GM19193 (cell line): ENCODE results near the gene SLC23A3.

ENCODE experiments used
- POLR2A ChIP-seq: IDR thresholded peaks from 4 replicates; pipeline ENCODE4 v1.6.1; 2011; ENCODE audit not compliant: insufficient read depth, insufficient read length; ENCODE audit errors: extremely low read depth

Gene SLC23A3

DNA sequence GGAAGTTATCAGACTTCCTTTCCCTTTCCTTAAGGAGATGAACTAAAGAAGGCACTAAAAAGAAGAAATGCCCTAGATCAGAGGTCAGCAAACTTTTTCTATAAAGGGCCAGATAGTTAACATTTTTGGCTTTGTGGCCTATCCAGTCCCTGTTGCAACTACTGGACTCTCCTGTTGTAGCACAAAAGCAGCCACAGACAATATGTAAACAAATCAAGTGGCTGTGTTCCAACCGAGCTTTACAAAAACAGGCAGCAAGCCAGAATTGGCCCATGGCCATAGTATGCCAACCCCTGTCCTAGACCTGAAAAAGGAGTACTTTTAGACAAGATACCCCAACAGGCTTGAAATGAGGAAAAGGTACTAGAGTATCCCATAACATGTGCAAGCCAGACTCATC is 20.2 kb downstream of the SLC23A3 start:
- no peak for TF ChIP-seq POLR2A

DNA sequence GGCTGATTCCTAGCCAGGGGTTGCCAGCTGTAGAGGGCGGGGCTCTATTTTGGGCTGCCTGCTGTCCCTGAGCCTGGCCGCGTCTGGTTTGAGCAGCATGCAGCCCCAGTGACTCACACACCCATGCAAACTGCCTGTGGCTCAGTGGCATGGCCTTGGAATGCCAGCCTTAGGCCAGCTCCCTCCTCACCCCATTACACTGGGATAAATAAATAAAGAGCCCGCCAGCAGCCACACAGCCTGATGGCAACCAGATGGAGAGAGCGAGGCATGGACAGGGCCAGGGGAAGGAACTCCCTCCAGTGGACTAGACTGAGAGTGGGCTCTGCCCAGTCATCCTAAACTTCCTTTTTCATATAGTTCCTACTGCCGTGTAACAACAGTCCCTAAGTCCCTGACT is 27.5 kb downstream of the SLC23A3 start:
- TF ChIP-seq POLR2A = no peak

- TF ChIP-seq POLR2A = no peak
Measured at GRCh38 chr2:219140722-219141121, 29.1 kb downstream of the SLC23A3 start.

DNA sequence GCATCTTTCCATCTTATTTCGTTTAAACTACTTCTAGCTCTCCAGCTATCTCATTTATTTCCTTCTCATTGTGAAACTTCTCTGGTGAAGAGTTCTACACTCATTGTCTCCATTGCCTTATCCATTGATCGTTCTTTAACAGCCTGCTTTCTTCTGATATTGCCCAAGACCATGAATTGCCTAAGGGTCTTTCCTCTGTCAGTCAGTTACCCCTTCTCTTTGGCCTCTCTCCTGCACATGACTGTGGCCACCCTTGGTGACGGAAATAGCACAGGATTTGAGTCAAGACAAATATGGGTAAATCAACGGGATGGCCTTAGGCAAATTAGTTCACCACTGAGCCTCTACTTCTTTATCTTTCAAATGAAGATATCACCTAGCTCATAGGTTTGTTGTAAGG is 35.9 kb downstream of the SLC23A3 start:
- no peak for TF ChIP-seq POLR2A

GRCh38 chr2:219131744-219132143 is 38.1 kb downstream of the SLC23A3 start:
- TF ChIP-seq POLR2A = no peak

GRCh38 chr2:219131327-219131726 is 38.5 kb downstream of the SLC23A3 start:
- TF ChIP-seq POLR2A = no peak

GRCh38 chr2:219129589-219129988 is 40.2 kb downstream of the SLC23A3 start:
- TF ChIP-seq POLR2A = no peak

GRCh38 chr2:219128396-219128795 is 41.4 kb downstream of the SLC23A3 start:
- TF ChIP-seq POLR2A = no peak

DNA sequence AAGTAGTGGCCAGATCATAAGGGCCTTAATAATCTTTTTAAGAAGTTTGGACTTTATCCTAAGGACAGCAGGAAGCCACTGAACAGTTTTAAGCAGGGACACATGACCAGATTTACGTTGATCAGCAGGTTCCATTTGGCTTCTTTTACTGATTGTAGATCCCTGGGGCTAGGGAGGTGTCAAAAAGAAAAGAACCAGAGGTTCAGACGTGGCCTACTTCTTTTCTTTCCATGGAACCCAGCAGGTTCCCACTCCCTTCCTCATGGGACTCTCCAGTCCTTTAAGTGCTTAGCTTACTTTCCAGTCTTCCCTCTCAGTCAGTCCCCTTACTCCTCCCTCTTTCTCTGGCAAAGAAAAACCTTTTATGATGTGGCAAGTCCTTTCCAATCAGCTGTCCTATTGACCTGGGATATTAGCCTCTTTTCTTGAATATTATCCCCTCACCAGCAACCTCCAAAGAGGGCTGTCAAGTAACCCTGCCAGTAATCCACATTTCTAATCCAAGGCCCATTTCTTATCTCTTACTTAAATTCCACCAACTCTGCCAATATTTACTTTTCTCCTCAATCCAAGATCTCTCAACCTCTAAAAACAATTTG is 42.7 kb downstream of the SLC23A3 start:
- no peak for TF ChIP-seq POLR2A

DNA sequence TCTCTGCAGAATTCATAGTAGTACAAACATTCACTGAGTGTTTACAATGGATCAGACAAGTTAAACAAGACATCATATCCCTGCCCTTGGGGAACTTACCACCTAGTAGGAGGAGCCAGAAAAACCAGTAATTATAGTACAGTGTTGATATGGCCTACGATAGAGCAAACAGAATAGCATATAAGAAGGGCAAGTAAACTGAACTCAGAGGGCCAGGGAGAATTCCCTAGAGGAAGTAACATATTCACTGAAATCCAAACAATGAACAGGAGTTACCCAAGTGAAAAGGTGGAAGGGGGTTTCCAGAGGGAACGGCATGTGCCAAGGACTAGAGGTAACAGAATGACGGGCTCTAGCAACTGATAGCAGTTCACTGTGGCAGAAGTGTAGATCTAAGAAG is 43.3 kb downstream of the SLC23A3 start:
- no peak for TF ChIP-seq POLR2A

GRCh38 chr2:219125886-219126270 is 44.0 kb downstream of the SLC23A3 start:
- no peak for TF ChIP-seq POLR2A

DNA sequence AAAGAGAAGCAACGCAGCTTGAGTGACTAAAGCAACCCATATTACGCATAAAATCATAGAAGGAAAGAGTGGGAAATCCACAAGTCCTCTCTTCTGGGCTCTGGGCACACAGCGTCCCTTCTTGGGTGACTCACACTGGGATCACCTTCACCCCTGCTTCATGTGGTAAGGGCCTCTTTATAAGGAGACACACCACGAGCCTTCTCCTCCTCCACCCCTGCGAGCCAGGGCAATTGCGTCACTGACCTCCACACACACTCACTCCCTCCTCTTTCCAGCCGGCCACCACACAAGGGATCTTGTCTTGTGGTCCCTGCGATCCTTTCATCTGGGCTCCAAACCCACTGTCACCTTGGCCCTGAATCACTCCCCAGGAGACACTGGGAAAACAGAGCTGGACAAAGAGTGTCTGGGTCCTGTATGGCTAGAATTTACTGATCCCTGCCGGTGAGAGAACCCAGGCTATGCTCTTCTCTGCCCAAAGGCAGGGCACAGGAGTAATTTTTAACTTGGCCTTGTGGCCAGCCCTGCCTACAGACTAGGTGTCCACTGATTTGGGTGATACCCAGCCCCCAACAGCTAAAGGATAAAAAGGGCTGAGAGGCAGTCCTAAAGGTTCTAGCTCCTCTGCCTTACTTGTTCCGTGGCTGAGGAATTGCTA is 44.5 kb downstream of the SLC23A3 start:
- no peak for TF ChIP-seq POLR2A

DNA sequence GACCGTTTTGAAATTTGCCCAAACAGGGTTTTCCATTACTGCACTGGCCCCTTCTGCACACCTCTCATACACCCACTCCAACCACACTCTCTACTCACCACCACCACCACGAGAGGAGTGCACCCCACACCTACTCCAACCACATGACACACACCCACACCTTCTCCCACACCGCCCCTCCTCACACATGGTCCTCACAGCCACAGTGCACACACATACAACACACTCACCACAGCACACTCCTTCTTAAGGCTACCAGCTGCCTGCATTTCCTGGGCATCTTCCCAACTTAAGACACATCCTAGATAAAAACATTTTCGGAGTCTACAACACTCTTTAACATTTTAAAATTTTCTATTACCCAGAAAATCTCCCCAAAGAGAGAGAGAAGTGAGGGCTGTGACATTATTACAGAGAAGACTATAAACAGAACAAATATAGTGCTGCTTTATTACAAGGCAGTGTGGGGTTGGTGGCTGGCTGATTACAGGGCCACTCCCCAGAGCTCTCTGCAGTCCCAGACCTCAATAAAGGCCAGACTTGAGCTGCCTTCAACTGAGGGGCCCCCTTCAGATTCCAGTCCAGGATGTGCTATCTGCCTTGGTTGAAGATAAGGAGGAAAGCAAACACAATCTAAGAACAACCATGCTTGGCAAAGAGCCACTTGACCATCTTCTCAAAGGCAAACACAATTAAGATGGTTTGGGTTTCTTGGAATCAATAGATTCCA is 45.3 kb downstream of the SLC23A3 start:
- no peak for TF ChIP-seq POLR2A

DNA sequence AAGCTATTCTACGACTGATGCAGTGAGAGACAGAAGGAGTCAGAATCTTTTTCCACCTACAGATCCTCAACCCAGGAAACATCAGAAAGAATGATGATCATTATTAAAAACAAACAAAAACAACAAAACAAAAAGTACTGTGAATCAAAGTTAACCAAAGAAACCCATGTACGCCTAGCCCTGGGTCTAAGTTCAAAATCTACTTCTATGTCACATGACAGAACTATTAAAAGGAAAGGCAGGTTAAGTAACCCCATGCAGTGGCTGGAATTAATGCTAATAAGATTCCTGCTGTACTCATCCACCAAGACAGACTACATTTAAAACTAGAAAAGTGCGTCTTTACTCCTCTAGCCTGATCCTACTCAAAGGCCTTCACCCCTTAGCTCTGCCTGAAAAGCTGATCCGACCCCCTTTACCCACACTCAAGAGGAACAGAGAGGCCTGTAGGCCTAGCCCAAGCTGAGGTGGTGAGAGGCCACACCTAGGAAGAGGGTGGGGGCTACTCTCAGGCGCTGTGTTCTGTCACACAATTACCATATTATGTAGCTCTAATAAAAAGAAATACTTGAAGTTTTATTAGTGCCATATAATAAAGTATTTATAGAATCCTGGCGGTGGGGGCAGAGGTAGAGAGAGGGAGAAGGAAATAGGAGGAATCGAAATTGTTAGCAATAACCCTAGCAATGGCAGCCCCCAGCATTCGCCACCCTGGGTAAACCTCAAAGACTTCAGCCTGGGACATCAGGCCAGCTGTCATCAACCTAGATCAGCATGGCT is 46.3 kb downstream of the SLC23A3 start:
- no peak for TF ChIP-seq POLR2A
